ENCODE measurements around the gene POLR3GL. TPM values are rescaled to one million over a fixed set of nuclear protein-coding genes. Genes with fewer than 3 reads are reported as not detected.
A peak's percentile ranks its signal among the peaks of the same experiment; 100 is the strongest.

The POLR3GL gene
- total and polyA plus RNA-seq, 10 of the 15 experiments (the other 5 are each of a cell fraction or from before 2014, with no cell fraction given) = 12.8 to 47.0 (median 26.6) TPM

- peak; percentile 90 for TF ChIP-seq IKZF1 (conservative IDR thresholded peaks at IDR 0.05)
- no peak for TF ChIP-seq ZBTB11 (CRISPR knock-in tag; IDR thresholded peaks at IDR 0.05)
- TF ChIP-seq NR2C1 (IDR thresholded peaks at IDR 0.05) = no peak
- TF ChIP-seq TCF12 (IDR thresholded peaks at IDR 0.05; ENCODE audit: low read depth, low read length) = no peak
- TF ChIP-seq POLR2AphosphoS5 (IDR thresholded peaks at IDR 0.05; ENCODE audit: low read length) = no peak
- TF ChIP-seq PKNOX1 (IDR thresholded peaks at IDR 0.05) = peak; percentile 82; the same call in 1 of the 2 replicates
- TF ChIP-seq ELK1 (IDR thresholded peaks at IDR 0.05; ENCODE audit: low read depth, low read length) = no peak
- no peak for TF ChIP-seq CBX5 (IDR thresholded peaks at IDR 0.05; ENCODE audit: low read depth)
- no peak for TF ChIP-seq SUPT20H (IDR thresholded peaks at IDR 0.05; ENCODE audit: borderline replicate concordance, control insufficient read depth, low read depth, low read length)
- TF ChIP-seq ESRRA (IDR thresholded peaks at IDR 0.05; ENCODE audit: low read length) = 0 out of 2 replicates have a peak, but pooled peaks have one; percentile 16
- TF ChIP-seq RBBP5 (conservative IDR thresholded peaks at IDR 0.05) = no peak
- 0 out of 2 replicates have a peak, but pooled peaks have one; percentile 47 for TF ChIP-seq MLLT1 (IDR thresholded peaks at IDR 0.05)
- TF ChIP-seq TCF3 (IDR thresholded peaks at IDR 0.05; ENCODE audit: borderline replicate concordance, insufficient read depth, low read depth, low read length) = no peak
- TF ChIP-seq BACH1 (IDR thresholded peaks at IDR 0.05; ENCODE audit: borderline replicate concordance) = peak; percentile 55; the same call in 1 of the 2 replicates
- no peak for TF ChIP-seq KAT2A (conservative IDR thresholded peaks at IDR 0.05; ENCODE audit: control insufficient read depth, low read depth, low read length)
- no peak for TF ChIP-seq CEBPB (IDR thresholded peaks at IDR 0.05; ENCODE audit: borderline replicate concordance in 1 of 2, low read depth in 2 of 2, low read length in 2 of 2)
- TF ChIP-seq CHD2 (IDR thresholded peaks at IDR 0.05; ENCODE audit: borderline replicate concordance, low read depth, low read length) = peak; percentile 88
- TF ChIP-seq BCL3 (IDR thresholded peaks at IDR 0.05; ENCODE audit: borderline replicate concordance, insufficient read depth, low read depth, low read length, poor library complexity, severe bottlenecking) = peak; percentile 14
- TF ChIP-seq EP300 (IDR thresholded peaks at IDR 0.05; ENCODE audit: borderline replicate concordance in 1 of 2, control insufficient read depth in 1 of 2, low read depth in 2 of 2, low read length in 2 of 2) = peak; percentile 34 to 71; a peak in 1 of 4 replicates
Measured at GRCh38 chr1:145978854-145979745, 14.6 kb downstream of the POLR3GL start (continued).

Measured in GM12878 (cell line).